ENCODE results near the gene UBQLN3.

The UBQLN3 gene

GRCh38 chr11:5528495-5528894 lies 18.7 kb upstream of the UBQLN3 start:
- Histone ChIP-seq H3K9me3 (ENCODE audit: control insufficient read depth, low read length) (no peaks in the 10 kb centered on the region), H3K27me3 (ENCODE audit: control insufficient read depth, insufficient read depth, low read length) (no peaks in the 10 kb centered on the region), H3K4me3 (ENCODE audit: low read length) (no peak overlapping the region), H3K36me3 (ENCODE audit: control insufficient read depth, insufficient read depth, low read length) (no peaks in the 10 kb centered on the region), H3K9ac (ENCODE audit: low read length) (no peak overlapping the region), H3K4me1 (ENCODE audit: control insufficient read depth, insufficient read depth, low read length) (no peaks in the 10 kb centered on the region)

DNA sequence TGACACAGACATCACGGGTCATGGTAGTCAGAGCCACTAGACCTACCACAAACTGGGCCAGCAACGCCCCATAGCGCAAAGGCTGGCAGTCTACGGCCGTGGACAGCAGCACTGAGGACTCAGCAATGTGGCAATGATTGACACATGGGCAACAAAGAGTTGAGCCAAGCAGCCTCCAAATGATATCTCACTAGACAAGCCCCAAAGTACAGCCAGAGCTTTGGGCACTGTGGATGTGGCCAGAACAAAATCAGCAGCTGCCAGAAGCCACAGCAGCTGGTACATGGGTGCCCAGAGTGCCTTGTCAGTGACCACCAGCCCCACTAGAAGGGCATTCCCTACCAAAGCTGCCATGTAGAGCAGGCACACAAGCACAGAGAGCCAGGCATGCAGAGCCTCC lies 18.0 kb upstream of the UBQLN3 start:
- H3K4me1 ChIP-seq (ENCODE audit: control insufficient read depth, insufficient read depth, low read length), result no peaks in the 10 kb centered on the region
- H3K9ac ChIP-seq (ENCODE audit: low read length), result no peak overlapping the region
- no peaks in the 10 kb centered on the region for H3K27me3 ChIP-seq (ENCODE audit: control insufficient read depth, insufficient read depth, low read length)
- H3K9me3 ChIP-seq (ENCODE audit: control insufficient read depth, low read length), result no peaks in the 10 kb centered on the region
- H3K4me3 ChIP-seq (ENCODE audit: low read length), result no peak overlapping the region
- no peaks in the 10 kb centered on the region for H3K36me3 ChIP-seq (ENCODE audit: control insufficient read depth, insufficient read depth, low read length)

DNA sequence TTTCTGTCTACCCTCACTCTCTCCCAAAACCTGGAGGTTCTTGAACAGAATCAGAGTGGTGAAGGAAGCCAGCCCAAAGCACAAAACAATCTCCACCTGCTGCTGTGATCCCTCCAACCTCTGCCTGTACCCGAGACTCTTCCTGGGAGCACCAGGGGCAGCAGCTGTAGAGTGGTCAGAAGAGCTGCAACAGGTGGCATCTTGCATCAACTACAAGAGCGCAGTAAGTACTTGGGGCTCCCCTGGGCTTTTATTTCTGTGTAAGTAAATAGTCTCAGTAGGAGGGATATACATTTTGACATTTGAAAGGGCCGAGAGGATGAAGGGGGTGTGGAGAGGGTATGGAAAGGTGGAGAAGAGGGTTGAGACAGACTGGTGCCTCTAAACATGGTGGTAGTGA lies 15.0 kb upstream of the UBQLN3 start:
- Histone ChIP-seq H3K27me3 (ENCODE audit: control insufficient read depth, insufficient read depth, low read length) (no peaks in the 10 kb centered on the region), H3K4me1 (ENCODE audit: control insufficient read depth, insufficient read depth, low read length) (no peaks in the 10 kb centered on the region), H3K36me3 (ENCODE audit: control insufficient read depth, insufficient read depth, low read length) (no peaks in the 10 kb centered on the region), H3K4me3 (ENCODE audit: low read length) (no peak overlapping the region), H3K9me3 (ENCODE audit: control insufficient read depth, low read length) (no peaks in the 10 kb centered on the region), H3K9ac (ENCODE audit: low read length) (no peak overlapping the region)

DNA sequence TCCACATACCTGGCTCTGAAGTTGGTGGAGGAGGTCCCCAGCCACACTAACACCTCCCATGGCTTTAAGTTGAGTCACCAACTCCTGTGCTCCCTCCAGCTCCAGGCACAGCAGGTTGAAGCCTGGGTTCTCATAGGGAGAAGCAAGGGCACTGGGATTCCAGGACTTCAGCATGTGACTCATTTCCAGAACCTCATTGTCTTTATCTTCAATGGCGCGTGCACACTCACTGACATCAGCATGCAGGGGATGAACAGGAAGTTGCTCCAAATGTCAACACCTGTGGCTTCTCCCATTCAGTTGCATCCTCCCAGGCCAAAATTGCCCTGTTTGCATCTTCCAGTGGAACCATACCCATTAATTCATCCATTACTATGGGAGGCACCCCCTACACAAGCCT lies 12.6 kb upstream of the UBQLN3 start:
- Histone ChIP-seq H3K27me3 (ENCODE audit: control insufficient read depth, insufficient read depth, low read length) (no peaks in the 10 kb centered on the region), H3K4me3 (ENCODE audit: low read length) (no peak overlapping the region), H3K4me1 (ENCODE audit: control insufficient read depth, insufficient read depth, low read length) (no peaks in the 10 kb centered on the region), H3K9me3 (ENCODE audit: control insufficient read depth, low read length) (no peaks in the 10 kb centered on the region), H3K36me3 (ENCODE audit: control insufficient read depth, insufficient read depth, low read length) (no peaks in the 10 kb centered on the region), H3K9ac (ENCODE audit: low read length) (no peak overlapping the region)

GRCh38 chr11:5521540-5521939 lies 11.8 kb upstream of the UBQLN3 start:
- no peaks in the 10 kb centered on the region for H3K36me3 ChIP-seq (ENCODE audit: control insufficient read depth, insufficient read depth, low read length)
- H3K4me1 ChIP-seq (ENCODE audit: control insufficient read depth, insufficient read depth, low read length), result no peaks in the 10 kb centered on the region
- no peak overlapping the region for H3K9ac ChIP-seq (ENCODE audit: low read length)
- H3K9me3 ChIP-seq (ENCODE audit: control insufficient read depth, low read length), result no peaks in the 10 kb centered on the region
- H3K4me3 ChIP-seq (ENCODE audit: low read length), result no peak overlapping the region
- no peaks in the 10 kb centered on the region for H3K27me3 ChIP-seq (ENCODE audit: control insufficient read depth, insufficient read depth, low read length)

DNA sequence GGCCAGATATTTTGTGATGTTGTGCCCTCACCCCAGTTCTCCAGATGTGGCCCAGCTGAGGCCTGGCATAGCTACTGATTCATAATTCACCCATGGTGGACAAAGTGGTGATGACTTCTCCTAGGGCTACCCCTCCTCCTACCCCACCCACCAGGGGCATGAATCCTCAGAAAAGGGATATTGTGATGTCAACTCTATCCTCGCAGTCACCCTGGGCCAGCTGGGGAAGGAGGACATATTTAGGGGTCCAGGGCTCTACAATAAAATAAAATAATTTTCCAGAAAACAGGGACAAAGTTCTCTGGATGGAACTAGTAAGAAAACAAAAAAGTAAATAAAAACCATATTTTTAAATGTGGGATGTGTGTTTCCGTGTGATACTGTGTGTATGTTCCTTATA lies 6.8 kb upstream of the UBQLN3 start, which contains the start of gene UBQLNL:
Gene UBQLNL, minus strand, starts transcription at position 101 of the 400 bp plus-strand sequence. CDS start 258 bp downstream, outside the sequence.
- no peak within 1 kb of the TSS for H3K9ac ChIP-seq (ENCODE audit: low read length)

GRCh38 chr11:5514841-5515240 lies 5.1 kb upstream of the UBQLN3 start:
- H3K9me3 ChIP-seq (ENCODE audit: control insufficient read depth, low read length), result no peaks in the 10 kb centered on the region
- H3K27me3 ChIP-seq (ENCODE audit: control insufficient read depth, insufficient read depth, low read length), result no peaks in the 10 kb centered on the region
- no peaks in the 10 kb centered on the region for H3K4me1 ChIP-seq (ENCODE audit: control insufficient read depth, insufficient read depth, low read length)
- no peak overlapping the region for H3K4me3 ChIP-seq (ENCODE audit: low read length)
- H3K36me3 ChIP-seq (ENCODE audit: control insufficient read depth, insufficient read depth, low read length), result no peaks in the 10 kb centered on the region
- H3K9ac ChIP-seq (ENCODE audit: low read length), result no peak overlapping the region

More for the DNA sequence above, 6.8 kb upstream of the UBQLN3 start, which contains the start of gene UBQLNL:
- H3K4me3 ChIP-seq (ENCODE audit: low read length), result no peak within 1 kb of the TSS
- no peaks in the 10 kb centered on the region for H3K4me1 ChIP-seq (ENCODE audit: control insufficient read depth, insufficient read depth, low read length)
- H3K36me3 ChIP-seq (ENCODE audit: control insufficient read depth, insufficient read depth, low read length), result no peaks in the 10 kb centered on the region
- no peaks in the 10 kb centered on the region for H3K9me3 ChIP-seq (ENCODE audit: control insufficient read depth, low read length)
- no peaks in the 10 kb centered on the region for H3K27me3 ChIP-seq (ENCODE audit: control insufficient read depth, insufficient read depth, low read length)

- Histone ChIP-seq H3K27me3 (ENCODE audit: control insufficient read depth, insufficient read depth, low read length) (no peaks in the 10 kb centered on the region), H3K36me3 (ENCODE audit: control insufficient read depth, insufficient read depth, low read length) (no peaks in the 10 kb centered on the region), H3K4me3 (ENCODE audit: low read length) (no peak overlapping the region), H3K4me1 (ENCODE audit: control insufficient read depth, insufficient read depth, low read length) (no peaks in the 10 kb centered on the region), H3K9me3 (ENCODE audit: control insufficient read depth, low read length) (no peaks in the 10 kb centered on the region), H3K9ac (ENCODE audit: low read length) (no peak overlapping the region)
Observed at GRCh38 chr11:5508605-5509004, 1.2 kb downstream of the UBQLN3 start.

- no peaks in the 10 kb centered on the region for H3K4me1 ChIP-seq (ENCODE audit: control insufficient read depth, insufficient read depth, low read length)
- no peak overlapping the region for H3K9ac ChIP-seq (ENCODE audit: low read length)
- no peak overlapping the region for H3K4me3 ChIP-seq (ENCODE audit: low read length)
- H3K9me3 ChIP-seq (ENCODE audit: control insufficient read depth, low read length), result no peaks in the 10 kb centered on the region
- no peaks in the 10 kb centered on the region for H3K36me3 ChIP-seq (ENCODE audit: control insufficient read depth, insufficient read depth, low read length)
- H3K27me3 ChIP-seq (ENCODE audit: control insufficient read depth, insufficient read depth, low read length), result no peaks in the 10 kb centered on the region
Observed at GRCh38 chr11:5507933-5508305, 1.8 kb downstream of the UBQLN3 start.

GRCh38 chr11:5507177-5507932 lies 2.4 kb downstream of the UBQLN3 start:
- H3K9ac ChIP-seq (ENCODE audit: low read length), result no peak overlapping the region
- H3K4me1 ChIP-seq (ENCODE audit: control insufficient read depth, insufficient read depth, low read length), result no peaks in the 10 kb centered on the region

DNA sequence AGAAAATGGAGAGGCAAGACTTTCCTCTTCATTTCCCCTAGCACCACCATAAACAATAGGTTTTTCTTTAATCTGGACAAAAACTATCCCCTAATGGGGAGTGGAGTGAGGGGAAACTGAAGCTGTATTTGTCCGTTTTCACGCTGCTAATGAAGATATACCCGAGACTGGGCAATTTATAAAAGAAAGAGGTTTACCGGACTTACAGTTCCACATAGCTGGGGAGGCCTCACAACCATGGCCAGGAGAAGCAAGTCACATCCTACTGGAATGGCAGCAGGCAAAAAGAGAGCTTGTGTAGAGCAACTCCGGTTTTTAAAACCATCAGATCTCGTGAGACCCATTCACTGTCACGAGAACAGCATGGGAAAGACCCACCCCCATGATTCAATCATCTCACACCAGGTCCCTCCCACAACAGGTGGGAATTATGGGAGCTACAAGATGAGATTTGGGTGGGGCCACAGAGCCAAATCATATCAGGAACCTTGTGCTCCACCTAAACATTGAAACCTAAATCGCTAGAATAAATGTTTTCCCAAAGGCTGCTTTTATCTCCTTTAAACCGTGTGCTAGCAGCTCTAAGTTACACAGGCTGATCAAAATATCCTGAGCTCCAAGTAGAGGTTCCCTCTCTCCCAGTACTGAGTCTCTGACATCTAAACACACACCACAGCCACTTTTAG lies 4.3 kb downstream of the UBQLN3 start:
- Histone ChIP-seq H3K27me3 (ENCODE audit: control insufficient read depth, insufficient read depth, low read length) (no peaks in the 10 kb centered on the region), H3K9ac (ENCODE audit: low read length) (no peak overlapping the region), H3K36me3 (ENCODE audit: control insufficient read depth, insufficient read depth, low read length) (no peaks in the 10 kb centered on the region), H3K4me1 (ENCODE audit: control insufficient read depth, insufficient read depth, low read length) (no peaks in the 10 kb centered on the region), H3K9me3 (ENCODE audit: control insufficient read depth, low read length) (no peaks in the 10 kb centered on the region), H3K4me3 (ENCODE audit: low read length) (no peak overlapping the region)

More at GRCh38 chr11:5507177-5507932, 2.4 kb downstream of the UBQLN3 start:
- H3K9me3 ChIP-seq (ENCODE audit: control insufficient read depth, low read length), result no peaks in the 10 kb centered on the region
- no peaks in the 10 kb centered on the region for H3K27me3 ChIP-seq (ENCODE audit: control insufficient read depth, insufficient read depth, low read length)
- no peaks in the 10 kb centered on the region for H3K36me3 ChIP-seq (ENCODE audit: control insufficient read depth, insufficient read depth, low read length)
- H3K4me3 ChIP-seq (ENCODE audit: low read length), result no peak overlapping the region

DNA sequence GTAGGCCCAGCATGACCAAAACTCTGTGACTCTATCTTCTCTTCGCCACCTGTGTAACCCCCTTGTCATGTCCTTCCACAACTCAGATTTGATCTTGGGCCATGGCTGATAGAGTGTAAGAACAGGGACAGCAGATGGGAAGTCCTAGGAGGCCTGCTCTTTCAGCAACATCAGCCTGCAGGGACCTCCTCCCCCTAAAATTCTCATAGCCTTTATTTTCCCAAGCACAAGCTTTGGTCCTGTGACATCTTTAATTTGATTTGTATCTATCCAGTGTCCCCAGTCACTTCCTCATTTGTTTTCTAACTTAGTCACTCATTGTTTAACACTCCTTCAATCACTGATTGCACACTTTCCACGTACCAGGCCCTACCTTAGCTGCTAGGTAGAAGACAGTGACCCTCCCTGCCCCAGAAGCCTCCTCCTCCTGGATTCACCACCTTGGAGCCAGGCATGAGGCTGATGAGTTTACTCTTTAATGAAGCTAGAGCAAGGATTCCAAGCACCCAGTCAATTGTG lies 5.3 kb downstream of the UBQLN3 start:
- Histone ChIP-seq H3K36me3 (ENCODE audit: control insufficient read depth, insufficient read depth, low read length) (no peaks in the 10 kb centered on the region), H3K9ac (ENCODE audit: low read length) (no peak overlapping the region), H3K4me3 (ENCODE audit: low read length) (no peak overlapping the region), H3K9me3 (ENCODE audit: control insufficient read depth, low read length) (no peaks in the 10 kb centered on the region), H3K4me1 (ENCODE audit: control insufficient read depth, insufficient read depth, low read length) (no peaks in the 10 kb centered on the region), H3K27me3 (ENCODE audit: control insufficient read depth, insufficient read depth, low read length) (no peaks in the 10 kb centered on the region)

Data from mucosa of stomach (tissue), 1 donor.